Adrenal gland (tissue), 12 donors: ENCODE data around the gene SLC34A1. TPM values are rescaled to one million over a fixed set of nuclear protein-coding genes. Genes with fewer than 3 reads are reported as not detected.
A peak's percentile ranks its signal among the peaks of the same experiment; 100 is the strongest.

Source experiments
- DNase-seq, 7 donors: peaks; one replicate each; pipeline ENCODE4 v3.0.0-alpha.2; 2019 to 2020
- H3K27ac ChIP-seq, 5 donors: fragments of 200-600 bp; sonication (generic) in 4 of 5; 1 replicate in 3 of 5; 2 replicates in 2 of 5; pipeline versions ENCODE4 v1.5.1 to v1.8.0; 2016 to 2020; ENCODE audit warnings: mild to moderate bottlenecking in 1 of 5
- H3K27me3 ChIP-seq: fragments of 200-600 bp; 2 replicates; pipeline ENCODE4 v1.8.0; 2021
- H3K36me3 ChIP-seq, 2 donors: fragments of 200-600 bp; replicated peaks in 1 of 2; 1 replicate in 1 of 2; 2 replicates in 1 of 2; pipeline versions ENCODE4 v1.5.1 to v1.8.0; 2018 to 2022
- H3K4me1 ChIP-seq, 2 donors: fragments of 200-600 bp; replicated peaks in 1 of 2; 1 replicate in 1 of 2; 2 replicates in 1 of 2; pipeline versions ENCODE4 v1.5.1 to v1.8.0; 2018 to 2021
- H3K4me3 ChIP-seq, 4 donors: fragments of 200-600 bp; sonication (generic) in 3 of 4; one replicate each; pipeline ENCODE4 v1.5.1; 2016 to 2018
- H3K9me3 ChIP-seq, 3 donors: fragments of 200-600 bp; sonication (generic) in 1 of 3; replicated peaks in 1 of 3; 1 replicate in 2 of 3; 2 replicates in 1 of 3; pipeline versions ENCODE4 v1.5.1 to v1.8.0; 2016 to 2021
- CTCF ChIP-seq, 6 experiments: fragments of 450-650 bp in 4 of 6; fragments of 200-600 bp in 2 of 6; sonication (generic) in 1 of 6; IDR thresholded peaks; 1 replicate in 5 of 6; 2 replicates in 1 of 6; pipeline versions ENCODE4 v1.5.1 to v1.8.0; 2016 to 2021; ENCODE audit warnings: antibody characterized with exemption in 6 of 6, mild to moderate bottlenecking in 2 of 6, moderate library complexity in 1 of 6
- POLR2A ChIP-seq, 2 donors: fragments of 450-650 bp; IDR thresholded peaks; one replicate each; pipeline ENCODE4 v1.6.1; 2017; ENCODE audit warnings: antibody characterized with exemption in 2 of 2, mild to moderate bottlenecking in 2 of 2, moderate library complexity in 1 of 2
- WGBS, 4 donors: extraction: QIAGEN DNeasy Blood & Tissue Kit in 2 of 4; methylation state at CpG; one replicate each; pipeline versions ENCODE4 v1.1.5 to v1.1.7; 2013 to 2017; 5-methylcytosine and 5-hydroxymethylcytosine counted together
- intact Hi-C, 2 donors: fragments of 100-400 bp; cut with DNase I; formaldehyde crosslinking; loops; one replicate each; pipeline versions ENCODE4 v1.14.1 to v1.15.0; 2022 to 2023
- polyA plus RNA-seq, 3 donors: library from polyadenylated mRNA; stranded (reverse); fragments of 200-250 nt in 2 of 3; fragments of 350-450 nt in 1 of 3; fragmentation: Illumina TruSeq in 1 of 3; extraction: RNeasy Lipid Tissue Mini Kit (QIAGEN cat#74804) in 1 of 3; gene quantifications; one replicate each; pipeline ENCODE4 v1.2.3, GENCODE V29; 2013 to 2014
- total RNA-seq, 9 donors: library from RNA; depleted of rRNA in 4 of 9; stranded (reverse); fragments of >200 nt in 4 of 9; fragments of 120-200 nt in 1 of 9; fragmentation: NEBNext Ultra II Directional in 1 of 9; extraction: Animal tissue kit (Norgen Biotek cat#: 25700) in 1 of 9; gene quantifications; one replicate each; pipeline versions ENCODE4 v1.1.0 to v1.2.4, GENCODE V29; 2013 to 2023
- donor health status: healthy with polysubstance abuse.
- donor health status: Bipolar disorder and iron deficiency.
- donor health status: DM: yes; HTN: yes; CAD: no.
- donor health status: DM: no; HTN: no; CAD: no.
- donor health status: DM: no; HTN: no; CAD: no.
- donor health status: DM: yes; HTN: yes; CAD: no.

SLC34A1 gene
- total and polyA plus RNA-seq, 12 donors, result not detected

- WGBS, 4 donors, result 19 to 33% (median 32%) methylated on average over 8 to 16 of the region's 16 CpGs
- TF ChIP-seq POLR2A (IDR thresholded peaks at IDR 0.05) (no peak), CTCF (IDR thresholded peaks at IDR 0.05) (no peak)
- H3K36me3 ChIP-seq, result no peaks in the 10 kb centered on the region
- H3K27me3 ChIP-seq, result peaks cover 43% of the 10 kb centered on the region
- H3K4me3 ChIP-seq, result peak overlapping the region in 1 of 4 donors; percentile 54
- peak in 1 of 7 donors; percentile 22 for DNase-seq
- peaks cover 13 to 27% of the 10 kb centered on the region in 2 donors for H3K4me1 ChIP-seq
- intact Hi-C loops, result loop anchor here in 1 of 2 donors (2.0 kb wide), 1 partner anchor 50 kb away; no protein-coding TSS in a partner anchor
- no peaks in the 10 kb centered on the region for H3K9me3 ChIP-seq
- H3K27ac ChIP-seq, result no peak overlapping the region
Measured at GRCh38 chr5:177404641-177405179, 20.5 kb downstream of the SLC34A1 start.

GRCh38 chr5:177405312-177405711 lies 21.1 kb downstream of the SLC34A1 start:
- Histone ChIP-seq H3K4me1 (peaks cover 13 to 27% of the 10 kb centered on the region in 2 donors), H3K27ac (no peak overlapping the region), H3K27me3 (peaks cover 37% of the 10 kb centered on the region), H3K4me3 (no peak overlapping the region), H3K36me3 (no peaks in the 10 kb centered on the region), H3K9me3 (no peaks in the 10 kb centered on the region)
- TF ChIP-seq CTCF (IDR thresholded peaks at IDR 0.05), result no peak
- no peak for TF ChIP-seq POLR2A (IDR thresholded peaks at IDR 0.05)
- 72 to 94% (median 84%) methylated on average over 2 of the region's 2 CpGs for WGBS, 4 donors
- no peak for DNase-seq
- intact Hi-C loops, result loop anchor here in 1 of 2 donors (2.0 kb wide), 1 partner anchor 49 kb away; no protein-coding TSS in a partner anchor

DNA sequence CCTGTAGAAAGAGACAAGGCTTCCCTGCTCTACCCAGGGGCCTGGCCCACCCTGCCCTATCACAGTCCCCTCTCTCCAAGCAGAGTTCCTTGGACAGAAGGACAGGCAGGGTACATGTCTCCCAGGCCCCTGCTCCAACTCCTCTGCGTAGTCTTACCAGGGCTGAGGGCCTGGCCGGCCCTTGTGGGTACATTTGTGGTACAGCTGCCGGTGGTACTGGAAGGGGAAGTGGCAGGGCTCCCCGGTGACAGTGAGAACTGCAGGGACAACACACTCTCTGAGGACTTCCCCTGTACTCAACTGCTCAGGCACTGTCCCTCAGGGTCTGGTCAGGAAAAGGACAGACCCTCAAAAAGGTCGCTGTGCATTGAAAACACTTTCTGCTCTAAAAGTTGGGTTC lies 21.6 kb downstream of the SLC34A1 start:
- H3K4me3 ChIP-seq, result no peak overlapping the region
- no peaks in the 10 kb centered on the region for H3K9me3 ChIP-seq
- intact Hi-C loops, result loop anchor here in 1 of 2 donors (2.0 kb wide), 1 partner anchor 49 kb away; no protein-coding TSS in a partner anchor
- no peak for TF ChIP-seq POLR2A (IDR thresholded peaks at IDR 0.05)
- TF ChIP-seq CTCF (IDR thresholded peaks at IDR 0.05), result no peak
- WGBS, 4 donors, result 73 to 84% (median 79%) methylated on average over 3 to 5 of the region's 5 CpGs
- no peaks in the 10 kb centered on the region for H3K36me3 ChIP-seq
- no peak for DNase-seq
- H3K27me3 ChIP-seq, result peaks cover 32% of the 10 kb centered on the region
- no peak overlapping the region for H3K27ac ChIP-seq
- peaks cover 13 to 27% of the 10 kb centered on the region in 2 donors for H3K4me1 ChIP-seq

- Histone ChIP-seq H3K27ac (no peak within 1 kb of the TSS), H3K4me1 (peaks cover 1 to 6% of the 10 kb centered on the region in 2 donors), H3K36me3 (no peaks in the 10 kb centered on the region), H3K27me3 (no peaks in the 10 kb centered on the region), H3K9me3 (no peaks in the 10 kb centered on the region), H3K4me3 (no peak within 1 kb of the TSS)
- intact Hi-C loops, result no loop called here
- WGBS, 4 donors, result 80 to 92% (median 87%) methylated on average over 7 to 9 of the region's 9 CpGs
- DNase-seq, result no peak
- TF ChIP-seq CTCF (IDR thresholded peaks at IDR 0.05) (no peak), POLR2A (IDR thresholded peaks at IDR 0.05) (no peak)
Measured at GRCh38 chr5:177409043-177409801, 25.0 kb downstream of the SLC34A1 start, which contains the start of gene F12. Gene F12 (minus strand): TSS chr5:177409564. CDS start chr5:177409527, 37 bp downstream.
